Naive thymus-derived CD4-positive, alpha-beta T cell (primary cell): ENCODE data around the gene COX6A1. TPM values are rescaled to one million over a fixed set of nuclear protein-coding genes. Genes with fewer than 3 reads are reported as not detected.

ENCODE experiments used
- ATAC-seq: fragments of 150-1000 bp; cut with Tn5 transposase; 2 replicates; pipeline ENCODE4 v1.10.0; 2021; ENCODE audit warnings: mild to moderate bottlenecking, moderate library complexity
- CTCF ChIA-PET: fragments of 350-600 bp; sonication (Branson Sonifier 250); formaldehyde crosslinking; loops from one replicate; lab custom pipeline; 2021; ENCODE audit warnings: antibody characterized with exemption; lab: Charles Lee
- POLR2A ChIA-PET: fragments of 350-600 bp; sonication (Branson Sonifier 250); formaldehyde crosslinking; loops from one replicate; lab custom pipeline; 2021; ENCODE audit warnings: antibody characterized with exemption, inconsistent platforms; lab: Charles Lee
- DNase-seq, 9 donors: peaks; one replicate each; pipeline versions ENCODE4 v3.0.0 to v3.0.0-alpha.2; 2020 to 2022; ENCODE audit warnings: mixed read lengths in 1 of 9
- H3K27ac ChIP-seq: one replicate; pipeline ENCODE4 v1.7.0; 2013; ENCODE audit warnings: mild to moderate bottlenecking, low read depth, low read length, moderate library complexity
- H3K27me3 ChIP-seq, 2 donors: one replicate each; pipeline ENCODE4 v1.7.0; 2013; ENCODE audit warnings: low read length in 2 of 2, mild to moderate bottlenecking in 2 of 2, moderate library complexity in 2 of 2; ENCODE audit not compliant: control insufficient read depth in 2 of 2, insufficient read depth in 2 of 2
- H3K36me3 ChIP-seq, 3 experiments: 1 replicate in 2 of 3; 2 replicates in 1 of 3; pipeline ENCODE4 v1.7.0; 2013; ENCODE audit warnings: low read length in 3 of 3, mild to moderate bottlenecking in 3 of 3, moderate library complexity in 1 of 3; ENCODE audit not compliant: insufficient read depth in 3 of 3, control insufficient read depth in 2 of 3
- H3K4me1 ChIP-seq, 2 donors: one replicate each; pipeline ENCODE4 v1.7.0; 2013; ENCODE audit warnings: low read length in 2 of 2, mild to moderate bottlenecking in 2 of 2, moderate library complexity in 1 of 2; ENCODE audit not compliant: control insufficient read depth in 2 of 2, insufficient read depth in 2 of 2
- H3K4me3 ChIP-seq: 2 replicates; pipeline ENCODE4 v1.7.0; 2013; ENCODE audit warnings: mild to moderate bottlenecking, low read length
- H3K9me3 ChIP-seq, 3 experiments: 1 replicate in 2 of 3; 2 replicates in 1 of 3; pipeline ENCODE4 v1.7.0; 2013; ENCODE audit warnings: low read length in 3 of 3; ENCODE audit not compliant: control insufficient read depth in 2 of 3
- H3K27ac Mint-ChIP-seq, 9 donors: one replicate each; pipeline ENCODE4 v1.8.0; 2020 to 2022; ENCODE audit warnings: mixed read lengths in 9 of 9, mild to moderate bottlenecking in 8 of 9, moderate library complexity in 5 of 9, inconsistent platforms in 2 of 9
- H3K27me3 Mint-ChIP-seq, 5 donors: one replicate each; pipeline ENCODE4 v1.8.0; 2021 to 2022; ENCODE audit warnings: mixed read lengths in 5 of 5, mild to moderate bottlenecking in 1 of 5
- H3K36me3 Mint-ChIP-seq, 5 donors: one replicate each; pipeline ENCODE4 v1.8.0; 2020 to 2022; ENCODE audit warnings: mixed read lengths in 5 of 5, mild to moderate bottlenecking in 3 of 5, inconsistent platforms in 1 of 5
- H3K4me1 Mint-ChIP-seq, 7 donors: one replicate each; pipeline ENCODE4 v1.8.0; 2020 to 2022; ENCODE audit warnings: mixed read lengths in 7 of 7, mild to moderate bottlenecking in 3 of 7, inconsistent platforms in 1 of 7
- H3K4me3 Mint-ChIP-seq, 10 donors: one replicate each; pipeline ENCODE4 v1.8.0; 2020 to 2022; ENCODE audit warnings: mild to moderate bottlenecking in 10 of 10, mixed read lengths in 10 of 10, moderate library complexity in 6 of 10, inconsistent platforms in 2 of 10
- H3K9me3 Mint-ChIP-seq, 11 donors: one replicate each; pipeline ENCODE4 v1.8.0; 2020 to 2022; ENCODE audit warnings: mixed read lengths in 11 of 11, mild to moderate bottlenecking in 4 of 11, inconsistent platforms in 1 of 11, moderate library complexity in 1 of 11
- intact Hi-C, 2 donors: fragments of 100-400 bp; cut with micrococcal nuclease; formaldehyde crosslinking; loops; one replicate each; pipeline ENCODE4 v1.15.1; 2023
- polyA plus RNA-seq, 2 donors: library from polyadenylated mRNA; unstranded; fragments of 300-500 nt; fragmentation: Illumina TruSeq; gene quantifications; one replicate each; pipeline ENCODE4 v1.2.3, GENCODE V29; 2021
- total RNA-seq, 6 experiments: library from RNA in 5 of 6; stranded (reverse) in 5 of 6; gene quantifications; 1 replicate in 5 of 6; 2 replicates in 1 of 6; pipeline ENCODE4 v1.2.3 and lab custom pipeline; 2021 to 2026

COX6A1 gene
- total and polyA plus RNA-seq, 7 experiments from 2014 or later, result 118 to 782 (median 163) TPM

GRCh38 chr12:120468325-120468820 is 30.5 kb downstream of the COX6A1 start:
- H3K4me1 Mint-ChIP-seq, result peaks cover 35 to 59% (median 49%) of the 10 kb centered on the region in 7 donors
- no peaks in the 10 kb centered on the region for H3K27me3 ChIP-seq
- peak overlapping the region; percentile 71 to 92 (median 86) for H3K27ac Mint-ChIP-seq
- ChIA-PET CTCF (interaction anchor here (1.4 to 2.2 kb wide), 3 partner anchors 9 to 35 kb away, joined by 3 to 6 read pairs (median 5); no protein-coding TSS in a partner anchor), POLR2A (interaction anchor here (0.6 to 4.5 kb wide), 18 partner anchors 10 to 1420 kb away, joined by 3 to 34 read pairs (median 4); partner anchors contain the start of genes COQ5, COX6A1, DYNLL1 and PSMD9)
- peaks cover 11 to 30% (median 28%) of the 10 kb centered on the region in 3 experiments for H3K36me3 ChIP-seq
- ATAC-seq (no peak), DNase-seq (peak in 1 of 9 donors; percentile 30)
- H3K9me3 Mint-ChIP-seq, result no peaks in the 10 kb centered on the region
- peaks cover 4 to 18% (median 9%) of the 10 kb centered on the region in 5 donors for H3K36me3 Mint-ChIP-seq
- H3K9me3 ChIP-seq, result no peaks in the 10 kb centered on the region
- intact Hi-C loops, result loop anchor here (2.0 kb wide), 2 partner anchors 14 to 152 kb away; no protein-coding TSS in a partner anchor
- peak overlapping the region; percentile 86 for H3K27ac ChIP-seq
- peaks cover 4 to 31% of the 10 kb centered on the region in 2 donors for H3K4me1 ChIP-seq
- H3K4me3 ChIP-seq, result peak overlapping the region; percentile 78
- H3K4me3 Mint-ChIP-seq, result peak overlapping the region; percentile 75 to 99 (median 90)
- no peaks in the 10 kb centered on the region for H3K27me3 Mint-ChIP-seq

- H3K4me1 Mint-ChIP-seq, result peaks cover 35 to 63% (median 49%) of the 10 kb centered on the region in 7 donors
- H3K36me3 Mint-ChIP-seq, result peaks cover 4 to 15% (median 9%) of the 10 kb centered on the region in 5 donors
- H3K27me3 Mint-ChIP-seq, result no peaks in the 10 kb centered on the region
- Histone ChIP-seq H3K4me3 (peak overlapping the region; percentile 78), H3K9me3 (no peaks in the 10 kb centered on the region), H3K27me3 (no peaks in the 10 kb centered on the region), H3K4me1 (peaks cover 4 to 31% of the 10 kb centered on the region in 2 donors), H3K27ac (peak overlapping the region; percentile 86), H3K36me3 (peaks cover 5 to 25% (median 23%) of the 10 kb centered on the region in 3 experiments)
- ATAC-seq, result peak; percentile 58
- intact Hi-C loops, result loop anchor here (1.0 to 2.0 kb wide), 13 partner anchors 14 to 217 kb away; partner anchors contain the start of genes COX6A1 (in 2 of the 2), GATC (in 2 of the 2), TRIAP1 (in 2 of the 2) and COQ5 (in 1 of the 2)
- H3K4me3 Mint-ChIP-seq, result peak overlapping the region; percentile 75 to 99 (median 90)
- no peaks in the 10 kb centered on the region for H3K9me3 Mint-ChIP-seq
- peak overlapping the region; percentile 71 to 96 (median 86) for H3K27ac Mint-ChIP-seq
- POLR2A ChIA-PET, result interaction anchor here (0.7 to 4.5 kb wide), 15 partner anchors 11 to 435 kb away, joined by 3 to 34 read pairs (median 5); partner anchors contain the start of genes COQ5, COX6A1, DYNLL1 and RNU4-1
- DNase-seq, result peak in 3 of 9 donors; percentile 19 to 61 (median 21)
- CTCF ChIA-PET, result interaction anchor here (0.8 to 2.2 kb wide), 8 partner anchors 10 to 34 kb away, joined by 3 to 10 read pairs (median 4); no protein-coding TSS in a partner anchor
Observed at GRCh38 chr12:120468821-120469449, 31.0 kb downstream of the COX6A1 start.

GRCh38 chr12:120469450-120470149 is 31.7 kb downstream of the COX6A1 start, which contains the start of gene SRSF9:
TSS of gene SRSF9 (minus strand) at chr12:120469748. CDS start at chr12:120469609, 139 bp downstream.
- DNase-seq (peak; percentile 96 to 100 (median 97)), ATAC-seq (peak; percentile 95)
- Mint-ChIP-seq H3K4me1 (peaks cover 34 to 65% (median 47%) of the 10 kb centered on the region in 7 donors), H3K4me3 (peak within 1 kb of the TSS; percentile 75 to 99 (median 90)), H3K9me3 (no peaks in the 10 kb centered on the region), H3K27ac (peak within 1 kb of the TSS; percentile 71 to 96 (median 86)), H3K27me3 (peaks cover 0 to 2% (median 0%) of the 10 kb centered on the region in 5 donors), H3K36me3 (peaks cover 4 to 13% (median 7%) of the 10 kb centered on the region in 5 donors)
- no peaks in the 10 kb centered on the region for H3K9me3 ChIP-seq
- peaks cover 4 to 31% of the 10 kb centered on the region in 2 donors for H3K4me1 ChIP-seq
- peak within 1 kb of the TSS; percentile 78 for H3K4me3 ChIP-seq
- no peaks in the 10 kb centered on the region for H3K27me3 ChIP-seq
- CTCF ChIA-PET, result interaction anchor here (0.8 to 2.2 kb wide), 12 partner anchors 11 to 178 kb away, joined by 3 to 10 read pairs (median 4); partner anchors contain the start of gene RNU4-2
- H3K27ac ChIP-seq, result peak within 1 kb of the TSS; percentile 86
- intact Hi-C loops, result loop anchor here (1.0 to 2.0 kb wide), 13 partner anchors 15 to 217 kb away; partner anchors contain the start of genes COX6A1 (in 2 of the 2), GATC (in 2 of the 2), TRIAP1 (in 2 of the 2) and COQ5 (in 1 of the 2)
- POLR2A ChIA-PET, result interaction anchor here (0.7 to 4.5 kb wide), 17 partner anchors 10 to 434 kb away, joined by 3 to 34 read pairs (median 4); partner anchors contain the start of genes COQ5, COX6A1, DYNLL1 and RNU4-1
- peaks cover 0 to 18% (median 16%) of the 10 kb centered on the region in 3 experiments for H3K36me3 ChIP-seq

- ATAC-seq (peak; percentile 8), DNase-seq (no peak)
- peaks cover 0 to 13% (median 10%) of the 10 kb centered on the region in 3 experiments for H3K36me3 ChIP-seq
- H3K27me3 ChIP-seq, result no peaks in the 10 kb centered on the region
- peaks cover 4 to 31% of the 10 kb centered on the region in 2 donors for H3K4me1 ChIP-seq
- Mint-ChIP-seq H3K36me3 (peaks cover 2 to 10% (median 4%) of the 10 kb centered on the region in 5 donors), H3K4me3 (peak overlapping the region; percentile 75 to 99 (median 90)), H3K27ac (peak overlapping the region in 8 of 9 donors; percentile 48 to 96 (median 86)), H3K9me3 (no peaks in the 10 kb centered on the region), H3K27me3 (peaks cover 0 to 5% (median 0%) of the 10 kb centered on the region in 5 donors), H3K4me1 (peaks cover 32 to 66% (median 44%) of the 10 kb centered on the region in 7 donors)
- intact Hi-C loops, result no loop called here
- H3K4me3 ChIP-seq, result peak overlapping the region; percentile 78
- peak overlapping the region; percentile 86 for H3K27ac ChIP-seq
- CTCF ChIA-PET, result interaction anchor here (1.1 to 2.0 kb wide), 7 partner anchors 24 to 179 kb away, joined by 3 to 10 read pairs (median 4); partner anchors contain the start of gene RNU4-2
- POLR2A ChIA-PET, result interaction anchor here (0.8 to 4.5 kb wide), 12 partner anchors 9 to 273 kb away, joined by 3 to 34 read pairs (median 6); partner anchors contain the start of genes COQ5, COX6A1, DYNLL1 and RNU4-1
- no peaks in the 10 kb centered on the region for H3K9me3 ChIP-seq
Observed at GRCh38 chr12:120470150-120470784, 32.4 kb downstream of the COX6A1 start.

- Histone ChIP-seq H3K27me3 (no peaks in the 10 kb centered on the region), H3K9me3 (no peaks in the 10 kb centered on the region), H3K27ac (no peak overlapping the region), H3K36me3 (no peaks in the 10 kb centered on the region), H3K4me1 (peaks cover 4 to 21% of the 10 kb centered on the region in 2 donors), H3K4me3 (no peak overlapping the region)
- CTCF ChIA-PET, result interaction anchor here (0.6 to 1.5 kb wide), 3 partner anchors 24 to 174 kb away, joined by 3 to 5 read pairs (median 5); partner anchors contain the start of gene DYNLL1
- peaks cover 0 to 7% (median 0%) of the 10 kb centered on the region in 5 donors for H3K27me3 Mint-ChIP-seq
- H3K9me3 Mint-ChIP-seq, result no peaks in the 10 kb centered on the region
- POLR2A ChIA-PET, result interaction anchor here (0.6 to 1.4 kb wide), 3 partner anchors 10 to 273 kb away, joined by 3 to 6 read pairs (median 5); partner anchors contain the start of gene DYNLL1
- H3K4me3 Mint-ChIP-seq, result no peak overlapping the region
- H3K4me1 Mint-ChIP-seq, result peaks cover 20 to 45% (median 24%) of the 10 kb centered on the region in 7 donors
- DNase-seq (no peak), ATAC-seq (no peak)
- intact Hi-C loops, result no loop called here
- H3K36me3 Mint-ChIP-seq, result peaks cover 0 to 4% (median 0%) of the 10 kb centered on the region in 5 donors
- no peak overlapping the region for H3K27ac Mint-ChIP-seq
Observed at GRCh38 chr12:120472521-120472920, 34.6 kb downstream of the COX6A1 start.
